A549 (cell line): Measurements from ENCODE around the gene EPHB1.

Experiments used
- BHLHE40 ChIP-seq: IDR thresholded peaks from 2 replicates; pipeline ENCODE4 v1.6.1; 2012; ENCODE audit warnings: low read depth, low read length, inconsistent platforms
- CBX2 ChIP-seq: fragments of 200-600 bp; sonication (generic); IDR thresholded peaks from 2 replicates; pipeline ENCODE4 v1.6.1; 2016; ENCODE audit warnings: low read depth, mild to moderate bottlenecking, borderline replicate concordance
- CHD2 ChIP-seq: fragments of 150-350 bp; IDR thresholded peaks from 2 replicates; pipeline ENCODE4 v1.6.1; 2014; ENCODE audit warnings: low read length; ENCODE audit not compliant: partially characterized antibody
- MAFK ChIP-seq: fragments of 450-650 bp; IDR thresholded peaks from 2 replicates; pipeline ENCODE4 v1.6.1; 2014; ENCODE audit not compliant: partially characterized antibody
- MAZ ChIP-seq: fragments of 150-350 bp; IDR thresholded peaks from 2 replicates; pipeline ENCODE4 v1.6.1; 2014; ENCODE audit warnings: antibody characterized with exemption, low read depth, low read length, borderline replicate concordance
- MYC ChIP-seq: IDR thresholded peaks from 2 replicates; pipeline ENCODE4 v1.6.1; 2012; ENCODE audit warnings: mild to moderate bottlenecking, inconsistent platforms, low read length, improper control_type of control experiment, borderline replicate concordance
- POLR2A ChIP-seq: IDR thresholded peaks from 2 replicates; pipeline ENCODE4 v1.6.1; 2012; ENCODE audit warnings: mild to moderate bottlenecking, low read length
- RFX5 ChIP-seq: fragments of 450-650 bp; IDR thresholded peaks from 2 replicates; pipeline ENCODE4 v1.7.1; 2014; ENCODE audit warnings: antibody characterized with exemption, mild to moderate bottlenecking, moderate library complexity
- SREBF2 ChIP-seq: fragments of 450-650 bp; IDR thresholded peaks from 2 replicates; pipeline ENCODE4 v1.6.1; 2014; ENCODE audit warnings: mild to moderate bottlenecking, moderate library complexity
- TF ChIP-seq, protein P1 (sequence below): fragments of >200 bp; sonication (Bioruptor Twin); formaldehyde crosslinking; IDR thresholded peaks from 3 replicates; pipeline ENCODE4 v1.5.1; 2016
- TF ChIP-seq, protein P2 (sequence below): fragments of >200 bp; sonication (Bioruptor Twin); formaldehyde crosslinking; IDR thresholded peaks from 2 replicates; pipeline ENCODE4 v1.6.1; 2016

DNA sequence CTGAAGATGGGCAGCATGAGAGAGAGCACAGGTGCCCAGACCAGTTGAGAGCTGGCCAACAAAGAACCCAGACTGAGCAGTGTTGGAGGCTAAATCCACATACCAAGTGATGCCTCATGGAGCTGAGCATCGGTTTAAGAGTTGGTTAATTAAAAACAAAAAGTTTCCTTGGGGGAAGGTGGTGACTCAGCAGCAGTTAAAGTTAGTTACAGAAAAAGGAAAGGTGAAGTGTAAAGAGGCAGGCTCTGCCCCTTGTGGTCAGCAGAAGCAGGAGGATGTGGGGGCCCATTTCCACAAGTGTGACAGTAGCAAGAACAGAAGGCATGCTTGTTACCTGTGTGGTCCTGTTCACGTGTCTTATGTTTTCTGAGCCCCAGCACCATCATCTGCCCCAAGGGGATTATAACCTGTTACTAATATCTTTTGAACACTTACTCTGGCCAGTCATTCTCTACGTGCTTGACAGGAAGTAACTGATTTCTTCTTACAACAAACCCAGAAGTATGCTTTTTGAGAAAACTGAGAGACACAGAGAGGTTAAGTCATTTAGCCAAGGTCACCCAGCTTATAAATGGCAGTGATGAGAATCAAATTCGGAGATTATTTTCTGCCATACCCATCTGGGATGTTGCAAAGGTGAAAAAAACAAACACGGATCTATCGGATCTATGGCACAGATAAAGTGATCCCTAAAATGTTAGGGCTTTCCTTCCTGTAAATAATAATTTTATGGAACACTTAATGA is 91.0 kb downstream of the EPHB1 start:
- TF ChIP-seq SREBF2 = no peak
- TF ChIP-seq POLR2A = no peak
- TF ChIP-seq, protein P1, sequence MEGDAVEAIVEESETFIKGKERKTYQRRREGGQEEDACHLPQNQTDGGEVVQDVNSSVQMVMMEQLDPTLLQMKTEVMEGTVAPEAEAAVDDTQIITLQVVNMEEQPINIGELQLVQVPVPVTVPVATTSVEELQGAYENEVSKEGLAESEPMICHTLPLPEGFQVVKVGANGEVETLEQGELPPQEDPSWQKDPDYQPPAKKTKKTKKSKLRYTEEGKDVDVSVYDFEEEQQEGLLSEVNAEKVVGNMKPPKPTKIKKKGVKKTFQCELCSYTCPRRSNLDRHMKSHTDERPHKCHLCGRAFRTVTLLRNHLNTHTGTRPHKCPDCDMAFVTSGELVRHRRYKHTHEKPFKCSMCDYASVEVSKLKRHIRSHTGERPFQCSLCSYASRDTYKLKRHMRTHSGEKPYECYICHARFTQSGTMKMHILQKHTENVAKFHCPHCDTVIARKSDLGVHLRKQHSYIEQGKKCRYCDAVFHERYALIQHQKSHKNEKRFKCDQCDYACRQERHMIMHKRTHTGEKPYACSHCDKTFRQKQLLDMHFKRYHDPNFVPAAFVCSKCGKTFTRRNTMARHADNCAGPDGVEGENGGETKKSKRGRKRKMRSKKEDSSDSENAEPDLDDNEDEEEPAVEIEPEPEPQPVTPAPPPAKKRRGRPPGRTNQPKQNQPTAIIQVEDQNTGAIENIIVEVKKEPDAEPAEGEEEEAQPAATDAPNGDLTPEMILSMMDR = no peak
- no peak for TF ChIP-seq RFX5
- no peak for TF ChIP-seq MAFK
- TF ChIP-seq, protein P2, sequence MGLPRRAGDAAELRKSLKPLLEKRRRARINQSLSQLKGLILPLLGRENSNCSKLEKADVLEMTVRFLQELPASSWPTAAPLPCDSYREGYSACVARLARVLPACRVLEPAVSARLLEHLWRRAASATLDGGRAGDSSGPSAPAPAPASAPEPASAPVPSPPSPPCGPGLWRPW = no peak
- TF ChIP-seq CBX2 = no peak
- TF ChIP-seq MYC = no peak
- no peak for TF ChIP-seq CHD2
- no peak for TF ChIP-seq BHLHE40
- no peak for TF ChIP-seq MAZ
